Measurements from ENCODE around the gene RPL13. TPM values are rescaled to one million over a fixed set of nuclear protein-coding genes. Genes with fewer than 3 reads are reported as not detected.

The RPL13 gene
- total and polyA plus RNA-seq, 2 of the 13 experiments (the other 11 are each of a cell fraction or from before 2014, with no cell fraction given) = 2,988 to 4,411 TPM

- DNase-seq (ENCODE audit: low spot score) (no peak), FAIRE-seq (no peak), ATAC-seq (no peak)
- Histone ChIP-seq H3K36me3 (replicated peaks in 1 of 2; ENCODE audit: control insufficient read depth in 1 of 2, insufficient read depth in 2 of 2, low read length in 2 of 2) (peaks cover 37 to 56% of the 10 kb centered on the region in 2 experiments), H3K4me3 (replicated peaks in 1 of 3; ENCODE audit: insufficient read depth in 1 of 3, low read depth in 2 of 3, low read length in 3 of 3) (no peak overlapping the region), H3K27ac (ENCODE audit: extremely low read length, insufficient read depth, low read length) (no peak overlapping the region), H3K9me3 (ENCODE audit: low read length) (no peaks in the 10 kb centered on the region), H4K20me1 (ENCODE audit: insufficient read depth, low read length) (0 out of 2 replicates have a peak, but pooled peaks cover 3% of the 10 kb centered on the region), H3K4me1 (ENCODE audit: insufficient read depth, low read length) (peaks cover 28% of the 10 kb centered on the region), H3K4me2 (ENCODE audit: low read depth, low read length) (no peak overlapping the region), H3K9ac (ENCODE audit: insufficient read depth, low read depth, low read length) (no peak overlapping the region), H3K79me2 (ENCODE audit: insufficient read depth, low read length) (peaks cover 6% of the 10 kb centered on the region), H2AFZ (ENCODE audit: low read length) (no peak overlapping the region), H3K27me3 (ENCODE audit: control insufficient read depth in 1 of 2, insufficient read depth in 2 of 2, low read length in 2 of 2) (no peaks in the 10 kb centered on the region)
- TF ChIP-seq ZBTB2 (CRISPR knock-in tag; IDR thresholded peaks at IDR 0.05; ENCODE audit: low read depth) (no peak), ZNF703 (CRISPR knock-in tag; IDR thresholded peaks at IDR 0.05; ENCODE audit: borderline replicate concordance) (no peak), ARNTL (CRISPR knock-in tag; IDR thresholded peaks at IDR 0.05) (no peak), AGO2 (optimal IDR thresholded peaks at IDR 0.05; ENCODE audit: low read depth, low read length) (peak; percentile 39), HMGXB3 (CRISPR knock-in tag; IDR thresholded peaks at IDR 0.05; ENCODE audit: borderline replicate concordance) (no peak), KLF13 (CRISPR knock-in tag; IDR thresholded peaks at IDR 0.05) (no peak), ZNF792 (CRISPR knock-in tag; IDR thresholded peaks at IDR 0.05) (no peak)
- WGBS (ENCODE audit: low lambda C conversion rate) = 93% methylated on average over 13 of the region's 13 CpGs
- intact Hi-C loops (cut with micrococcal nuclease; ENCODE audit: unreplicated experiment) = loop anchor here (5.0 kb wide), 1 partner anchor 48 kb away; the partner anchor contains the start of gene SPG7
- in situ Hi-C loops (cut with HindIII; ENCODE audit: extremely low pct_ligation_motif_present, low pct_unique_long_range_greater_than_20kb) = no loop called here
- BruUV-seq (replicated peaks) = no TSS peak
- CTCF ChIA-PET (ENCODE audit: low intra/inter-chr PET ratio, low total read pairs) = no interaction called here
- POLR2A ChIA-PET = no interaction called here
Observed at GRCh38 chr16:89555780-89556179, 4.7 kb upstream of the RPL13 start.
